Measurements from ENCODE around the gene THSD7A. TPM values are rescaled to one million over a fixed set of nuclear protein-coding genes. Genes with fewer than 3 reads are reported as not detected.

THSD7A gene
- total and polyA plus RNA-seq, 10 of the 15 experiments (the other 5 are each of a cell fraction or from before 2014, with no cell fraction given) = 0.03 to 0.09 (median 0.03) TPM; not detected in 7

GRCh38 chr7:11748884-11749283 lies 83.1 kb downstream of the THSD7A start:
- no peaks in the 10 kb centered on the region for H3K36me3 ChIP-seq (ENCODE audit: control insufficient read depth in 2 of 2, insufficient read depth in 2 of 2, low read length in 1 of 2)
- WGBS (ENCODE audit: insufficient coverage, insufficient replicate concordance, low lambda C conversion rate, missing lambda C conversion rate) = 47% methylated on average over 6 of the region's 6 CpGs
- ChIA-PET RAD21 (ENCODE audit: unreplicated experiment) (no interaction called here), CTCF (interaction anchor here (0.9 to 1.6 kb wide), 4 partner anchors 18 to 322 kb away, joined by 3 to 4 read pairs (median 4); no protein-coding TSS in a partner anchor), POLR2A (interaction anchor here (0.6 to 1.0 kb wide), 2 partner anchors 59 to 154 kb away, joined by 3 read pairs; no protein-coding TSS in a partner anchor), SMC1A (ENCODE audit: uncharacterized antibody, unreplicated experiment) (interaction anchor here (0.8 to 1.2 kb wide), 2 partner anchors 15 to 21 kb away, joined by 3 read pairs; no protein-coding TSS in a partner anchor)
- no peak for FAIRE-seq
- no peak for TF ChIP-seq CBFB (IDR thresholded peaks at IDR 0.05; ENCODE audit: low read depth)
- TF ChIP-seq FOXK2 (IDR thresholded peaks at IDR 0.05) = no peak
- no peak for TF ChIP-seq ATF7 (IDR thresholded peaks at IDR 0.05; ENCODE audit: low read depth)
- no peak for TF ChIP-seq ZNF207 (IDR thresholded peaks at IDR 0.05; ENCODE audit: borderline replicate concordance)
- TF ChIP-seq ESRRA (IDR thresholded peaks at IDR 0.05; ENCODE audit: low read length) = no peak
- no peak for TF ChIP-seq SIX5 (IDR thresholded peaks at IDR 0.05; ENCODE audit: low read depth, low read length, severe bottlenecking)
- no peak for TF ChIP-seq ZNF274 (IDR thresholded peaks at IDR 0.05; ENCODE audit: insufficient read depth, insufficient read length)
- no peak for TF ChIP-seq HDAC2 (IDR thresholded peaks at IDR 0.05)
- no peak for TF ChIP-seq ETV6 (conservative IDR thresholded peaks at IDR 0.05 in 1 of 2, IDR thresholded peaks at IDR 0.05 in 1 of 2; ENCODE audit: borderline replicate concordance in 1 of 2, low read depth in 1 of 2)
- no peak for TF ChIP-seq POLR2AphosphoS5 (IDR thresholded peaks at IDR 0.05; ENCODE audit: low read length)
- TF ChIP-seq ZNF687 (IDR thresholded peaks at IDR 0.05) = no peak
- TF ChIP-seq NR2C1 (IDR thresholded peaks at IDR 0.05) = no peak
- H3K9ac ChIP-seq (ENCODE audit: control insufficient read depth, insufficient read depth, low read length) = no peak overlapping the region
- no peak overlapping the region for H2AFZ ChIP-seq (ENCODE audit: control insufficient read depth, low read depth, low read length)
- no TSS peak for BruUV-seq (replicated peaks)
- no peaks in the 10 kb centered on the region for H3K27me3 ChIP-seq (replicated peaks in 1 of 2; ENCODE audit: control insufficient read depth in 2 of 2, insufficient read depth in 2 of 2, low read length in 1 of 2)
- H3K27ac ChIP-seq (ENCODE audit: control insufficient read depth, insufficient read depth) = no peak overlapping the region
- no peaks in the 10 kb centered on the region for H3K79me2 ChIP-seq (ENCODE audit: control insufficient read depth, insufficient read depth, low read length)
- H4K20me1 ChIP-seq (ENCODE audit: control insufficient read depth, insufficient read depth) = no peaks in the 10 kb centered on the region
- DNase-seq (ENCODE audit: low read depth, low spot score) = no peak
- in situ Hi-C loops (cut with MboI) (no loop called here), intact Hi-C loops (cut with micrococcal nuclease; ENCODE audit: unreplicated experiment) (no loop called here)
- peak; percentile 47; the same call in 1 of the 3 replicates for ATAC-seq
- H3K4me3 ChIP-seq = no peak overlapping the region
- H3K4me2 ChIP-seq (ENCODE audit: control insufficient read depth, insufficient read depth) = no peak overlapping the region
- no peaks in the 10 kb centered on the region for H3K9me3 ChIP-seq (replicated peaks; ENCODE audit: control insufficient read depth, insufficient read depth, low read length)
- H3K4me1 ChIP-seq (ENCODE audit: control insufficient read depth, insufficient read depth, low read length) = no peaks in the 10 kb centered on the region
